ENCODE data around the gene HS3ST3A1. TPM values are rescaled to one million over a fixed set of nuclear protein-coding genes. Genes with fewer than 3 reads are reported as not detected.

HS3ST3A1 gene
- polyA plus RNA-seq, 3 donors: 0.20 TPM; not detected in 2

GRCh38 chr17:13563866-13564265 lies 37.9 kb downstream of the HS3ST3A1 start:
- Histone ChIP-seq H3K9ac (ENCODE audit: insufficient read depth, low read length, poor library complexity, severe bottlenecking) (no peak overlapping the region), H3K4me2 (replicated peaks; ENCODE audit: extremely low read depth, low read length, poor library complexity, severe bottlenecking) (no peak overlapping the region), H4K20me1 (ENCODE audit: insufficient read depth, low read length) (no peaks in the 10 kb centered on the region), H3K9me3 (replicated peaks in 1 of 2; ENCODE audit: control insufficient read depth in 1 of 2, insufficient read depth in 1 of 2, low read length in 2 of 2) (peaks cover under 1 to 5% of the 10 kb centered on the region in 2 donors), H3K27ac (ENCODE audit: low read depth in 1 of 2, low read length in 2 of 2) (no peak overlapping the region), H2AFZ (ENCODE audit: insufficient read depth, low read depth, low read length, poor library complexity, severe bottlenecking) (no peak overlapping the region), H3K4me1 (ENCODE audit: control insufficient read depth in 1 of 2, insufficient read depth in 2 of 2, low read length in 2 of 2) (no peaks in the 10 kb centered on the region), H3K79me2 (ENCODE audit: insufficient read depth, low read length) (no peaks in the 10 kb centered on the region), H3K27me3 (ENCODE audit: control insufficient read depth in 2 of 2, insufficient read depth in 2 of 2, low read length in 2 of 2) (no peaks in the 10 kb centered on the region), H3K36me3 (replicated peaks in 1 of 2; ENCODE audit: control insufficient read depth in 1 of 2, insufficient read depth in 2 of 2, low read length in 2 of 2) (no peaks in the 10 kb centered on the region), H3K4me3 (replicated peaks in 1 of 3; ENCODE audit: low read depth in 2 of 3, low read length in 3 of 3) (no peak overlapping the region)
- Mint-ChIP-seq H3K9me3 (peaks cover 0 to 13% (median 3%) of the 10 kb centered on the region in 7 donors), H3K4me3 (no peak overlapping the region), H3K36me3 (no peaks in the 10 kb centered on the region), H3K27me3 (ENCODE audit: low read depth in 3 of 3) (peaks cover 0 to 3% (median 0%) of the 10 kb centered on the region in 3 donors), H3K4me1 (peaks cover 2% of the 10 kb centered on the region), H3K27ac (no peak overlapping the region)
- TF ChIP-seq, protein P1, sequence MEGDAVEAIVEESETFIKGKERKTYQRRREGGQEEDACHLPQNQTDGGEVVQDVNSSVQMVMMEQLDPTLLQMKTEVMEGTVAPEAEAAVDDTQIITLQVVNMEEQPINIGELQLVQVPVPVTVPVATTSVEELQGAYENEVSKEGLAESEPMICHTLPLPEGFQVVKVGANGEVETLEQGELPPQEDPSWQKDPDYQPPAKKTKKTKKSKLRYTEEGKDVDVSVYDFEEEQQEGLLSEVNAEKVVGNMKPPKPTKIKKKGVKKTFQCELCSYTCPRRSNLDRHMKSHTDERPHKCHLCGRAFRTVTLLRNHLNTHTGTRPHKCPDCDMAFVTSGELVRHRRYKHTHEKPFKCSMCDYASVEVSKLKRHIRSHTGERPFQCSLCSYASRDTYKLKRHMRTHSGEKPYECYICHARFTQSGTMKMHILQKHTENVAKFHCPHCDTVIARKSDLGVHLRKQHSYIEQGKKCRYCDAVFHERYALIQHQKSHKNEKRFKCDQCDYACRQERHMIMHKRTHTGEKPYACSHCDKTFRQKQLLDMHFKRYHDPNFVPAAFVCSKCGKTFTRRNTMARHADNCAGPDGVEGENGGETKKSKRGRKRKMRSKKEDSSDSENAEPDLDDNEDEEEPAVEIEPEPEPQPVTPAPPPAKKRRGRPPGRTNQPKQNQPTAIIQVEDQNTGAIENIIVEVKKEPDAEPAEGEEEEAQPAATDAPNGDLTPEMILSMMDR (IDR thresholded peaks at IDR 0.05): no peak
- no peak for DNase-seq
- WGBS (ENCODE audit: insufficient coverage): 40% methylated on average over 1 of the region's 3 CpGs
- intact Hi-C loops (cut with micrococcal nuclease): no loop called here

- Histone ChIP-seq H4K20me1 (ENCODE audit: insufficient read depth, low read length) (no peaks in the 10 kb centered on the region), H3K4me2 (replicated peaks; ENCODE audit: extremely low read depth, low read length, poor library complexity, severe bottlenecking) (no peak overlapping the region), H3K9ac (ENCODE audit: insufficient read depth, low read length, poor library complexity, severe bottlenecking) (no peak overlapping the region), H3K27ac (ENCODE audit: low read depth in 1 of 2, low read length in 2 of 2) (no peak overlapping the region), H3K9me3 (replicated peaks in 1 of 2; ENCODE audit: control insufficient read depth in 1 of 2, insufficient read depth in 1 of 2, low read length in 2 of 2) (peaks cover 0 to 5% of the 10 kb centered on the region in 2 donors), H3K4me1 (ENCODE audit: control insufficient read depth in 1 of 2, insufficient read depth in 2 of 2, low read length in 2 of 2) (no peaks in the 10 kb centered on the region), H3K4me3 (replicated peaks in 1 of 3; ENCODE audit: low read depth in 2 of 3, low read length in 3 of 3) (no peak overlapping the region), H3K79me2 (ENCODE audit: insufficient read depth, low read length) (no peaks in the 10 kb centered on the region), H3K27me3 (ENCODE audit: control insufficient read depth in 2 of 2, insufficient read depth in 2 of 2, low read length in 2 of 2) (no peaks in the 10 kb centered on the region), H2AFZ (ENCODE audit: insufficient read depth, low read depth, low read length, poor library complexity, severe bottlenecking) (no peak overlapping the region), H3K36me3 (replicated peaks in 1 of 2; ENCODE audit: control insufficient read depth in 1 of 2, insufficient read depth in 2 of 2, low read length in 2 of 2) (no peaks in the 10 kb centered on the region)
- no peak overlapping the region for H3K27ac Mint-ChIP-seq
- TF ChIP-seq, protein P1 (IDR thresholded peaks at IDR 0.05): no peak
- H3K27me3 Mint-ChIP-seq (ENCODE audit: low read depth in 3 of 3): peaks cover 0 to 3% (median 0%) of the 10 kb centered on the region in 3 donors
- intact Hi-C loops (cut with micrococcal nuclease): no loop called here
- H3K9me3 Mint-ChIP-seq: peaks cover 0 to 8% (median 3%) of the 10 kb centered on the region in 7 donors
- H3K4me1 Mint-ChIP-seq: peaks cover 6% of the 10 kb centered on the region
- WGBS (ENCODE audit: insufficient coverage): 90% methylated on average over 12 of the region's 13 CpGs
- H3K36me3 Mint-ChIP-seq: no peaks in the 10 kb centered on the region
- H3K4me3 Mint-ChIP-seq: no peak overlapping the region
- no peak for DNase-seq
These were observed 39.4 kb downstream of the HS3ST3A1 start for GRCh38 chr17:13562271-13562800.

All from CD14-positive monocyte (primary cell).